ENCODE results near the gene MISP. TPM values are rescaled to one million over a fixed set of nuclear protein-coding genes. Genes with fewer than 3 reads are reported as not detected.

The MISP gene
- total RNA-seq, 1 experiment from 2014 or later, result 1.5 TPM

DNA sequence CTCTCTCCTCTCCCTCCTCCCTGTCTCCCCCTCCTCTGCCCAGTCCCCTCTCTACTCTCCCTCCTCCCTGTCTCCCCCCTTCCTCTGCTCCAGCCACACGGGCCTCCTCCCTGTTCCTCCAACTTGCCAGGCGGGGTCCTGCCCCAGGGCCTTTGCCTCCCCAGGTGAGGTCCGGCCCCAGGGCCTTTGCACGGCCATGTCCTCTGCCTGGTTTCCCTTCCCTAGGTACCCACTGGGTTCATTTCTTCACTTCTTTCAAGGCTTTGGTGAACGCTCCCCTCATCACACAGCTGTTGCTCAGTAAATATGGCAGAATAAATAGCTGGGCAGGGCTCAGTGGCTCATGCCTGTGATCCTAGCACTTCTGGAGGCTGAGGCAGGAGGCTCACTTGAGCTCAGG lies 21.2 kb downstream of the MISP start:
- no peak for DNase-seq (ENCODE audit: low read depth)

DNA sequence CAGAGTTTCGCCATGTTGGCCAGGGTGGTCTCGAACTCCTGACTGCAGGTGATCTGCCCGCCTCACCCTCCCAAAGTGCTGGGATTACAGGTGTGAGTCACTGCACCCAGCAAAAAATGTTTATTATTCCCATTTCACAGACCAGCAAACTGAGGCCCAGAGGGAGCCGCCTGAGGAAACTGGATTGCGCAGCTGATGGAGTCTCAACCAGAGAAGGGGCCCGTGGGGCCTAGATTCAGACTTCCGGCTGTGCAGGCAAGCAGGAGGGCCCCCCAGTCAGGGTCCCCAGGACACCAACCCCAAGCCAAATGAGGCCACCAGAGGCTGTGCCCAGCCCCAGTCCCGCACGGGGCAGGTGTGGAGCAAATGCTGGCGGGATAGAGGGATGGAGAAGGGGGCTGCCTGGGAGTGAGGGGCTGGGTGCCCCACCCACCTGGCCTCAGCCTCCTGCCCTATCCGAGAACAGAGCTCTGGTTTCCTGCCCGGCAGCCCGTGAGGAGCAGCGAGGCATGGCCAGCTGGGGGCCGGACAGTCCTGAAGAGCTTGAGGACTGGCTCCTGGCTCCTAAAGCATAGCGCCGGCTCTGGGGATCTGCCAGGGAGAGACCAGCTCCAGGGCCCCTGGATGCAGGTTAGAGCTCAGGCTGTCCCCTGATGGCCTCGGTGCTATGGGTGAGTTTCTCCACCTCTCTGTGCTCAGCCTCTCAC lies 22.0 kb downstream of the MISP start:
- DNase-seq (ENCODE audit: low read depth), result no peak

DNA sequence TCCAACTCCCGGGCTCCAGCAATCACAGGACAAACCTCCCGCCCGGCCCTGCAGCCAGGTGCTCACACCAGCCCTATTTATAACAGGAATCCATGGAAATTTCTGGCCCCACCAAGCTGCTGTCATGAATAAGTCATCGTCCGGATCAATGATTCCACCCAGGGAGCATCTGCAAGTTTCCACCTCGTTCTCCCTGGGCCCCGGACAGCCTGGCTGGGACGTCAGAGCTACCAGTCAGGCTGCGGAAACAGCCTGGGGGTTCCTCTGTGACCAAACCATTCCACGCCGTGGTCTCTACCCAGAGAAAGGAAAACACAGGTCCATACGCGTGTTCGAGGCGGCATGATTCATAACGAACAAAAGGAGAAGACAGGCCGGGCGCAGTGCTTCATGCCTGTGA lies 25.6 kb downstream of the MISP start:
- no peak for DNase-seq (ENCODE audit: low read depth)

DNA sequence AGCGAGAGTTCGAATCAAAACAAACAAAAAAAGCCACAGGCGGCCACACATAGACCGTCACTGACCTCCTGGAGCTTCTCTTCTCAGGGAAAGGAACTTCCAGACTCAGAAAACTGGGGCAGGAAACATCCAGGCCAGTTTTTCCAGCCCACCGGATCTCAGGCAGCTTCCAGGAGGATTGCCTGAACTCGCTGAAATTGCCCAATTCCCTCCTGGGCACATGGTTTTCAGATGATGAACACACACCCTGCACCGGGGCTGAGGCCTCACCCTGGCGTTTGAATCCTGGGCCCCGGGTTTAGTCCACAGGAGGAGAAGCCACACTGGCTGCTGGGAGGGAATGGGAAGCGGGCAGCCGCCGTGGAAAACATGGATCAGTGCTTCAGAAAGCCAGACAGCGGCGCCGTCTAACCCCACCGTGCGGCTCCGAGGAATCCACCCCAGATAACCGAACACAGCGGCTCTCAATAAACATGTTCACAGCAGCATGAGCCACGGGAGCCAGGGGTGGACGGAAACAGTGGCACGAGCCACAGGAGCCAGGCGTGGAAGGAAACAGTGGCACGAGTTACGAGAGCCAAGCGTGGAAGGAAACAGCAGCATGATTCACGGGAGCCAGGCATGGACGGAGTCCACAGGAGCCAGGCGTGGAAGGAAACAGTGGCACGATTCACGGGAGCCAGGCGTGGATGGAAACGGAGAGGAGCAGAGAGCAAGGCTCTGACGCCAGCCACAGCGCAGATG lies 28.2 kb downstream of the MISP start:
- peak; percentile 89 for DNase-seq (ENCODE audit: low read depth)

GRCh38 chr19:780935-781334 lies 30.0 kb downstream of the MISP start:
- DNase-seq (ENCODE audit: low read depth), result no peak

GRCh38 chr19:781800-782184 lies 30.9 kb downstream of the MISP start:
- no peak for DNase-seq (ENCODE audit: low read depth)

GRCh38 chr19:782185-782877 lies 31.4 kb downstream of the MISP start:
- DNase-seq (ENCODE audit: low read depth), result peak; percentile 70

- no peak for DNase-seq (ENCODE audit: low read depth)
Measured at GRCh38 chr19:782878-783668, 32.2 kb downstream of the MISP start.

GRCh38 chr19:784541-784940 lies 33.6 kb downstream of the MISP start:
- no peak for DNase-seq (ENCODE audit: low read depth)

GRCh38 chr19:787536-787935 lies 36.6 kb downstream of the MISP start:
- no peak for DNase-seq (ENCODE audit: low read depth)

DNA sequence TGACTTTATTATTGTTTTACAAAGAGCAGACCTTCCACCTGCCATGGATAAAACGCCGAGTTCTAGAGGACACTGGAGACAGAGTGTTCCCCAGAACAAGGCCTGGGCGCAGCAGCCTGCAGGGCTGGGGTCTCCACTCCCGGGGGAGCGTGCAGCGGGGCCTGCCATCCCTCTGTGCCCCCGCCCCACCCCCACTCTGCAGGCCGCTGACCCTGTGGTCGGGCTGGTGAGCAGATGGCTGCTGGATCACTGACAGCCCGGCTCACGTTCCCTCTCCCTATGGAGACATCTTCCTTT lies 37.7 kb downstream of the MISP start:
- no peak for DNase-seq (ENCODE audit: low read depth)

- peak; percentile 29 for DNase-seq (ENCODE audit: low read depth)
Measured at GRCh38 chr19:788983-789700, 38.2 kb downstream of the MISP start.

- DNase-seq (ENCODE audit: low read depth), result no peak
Measured at GRCh38 chr19:789701-790060, 38.8 kb downstream of the MISP start.

GRCh38 chr19:791007-791566 lies 40.2 kb downstream of the MISP start:
- no peak for DNase-seq (ENCODE audit: low read depth)

DNA sequence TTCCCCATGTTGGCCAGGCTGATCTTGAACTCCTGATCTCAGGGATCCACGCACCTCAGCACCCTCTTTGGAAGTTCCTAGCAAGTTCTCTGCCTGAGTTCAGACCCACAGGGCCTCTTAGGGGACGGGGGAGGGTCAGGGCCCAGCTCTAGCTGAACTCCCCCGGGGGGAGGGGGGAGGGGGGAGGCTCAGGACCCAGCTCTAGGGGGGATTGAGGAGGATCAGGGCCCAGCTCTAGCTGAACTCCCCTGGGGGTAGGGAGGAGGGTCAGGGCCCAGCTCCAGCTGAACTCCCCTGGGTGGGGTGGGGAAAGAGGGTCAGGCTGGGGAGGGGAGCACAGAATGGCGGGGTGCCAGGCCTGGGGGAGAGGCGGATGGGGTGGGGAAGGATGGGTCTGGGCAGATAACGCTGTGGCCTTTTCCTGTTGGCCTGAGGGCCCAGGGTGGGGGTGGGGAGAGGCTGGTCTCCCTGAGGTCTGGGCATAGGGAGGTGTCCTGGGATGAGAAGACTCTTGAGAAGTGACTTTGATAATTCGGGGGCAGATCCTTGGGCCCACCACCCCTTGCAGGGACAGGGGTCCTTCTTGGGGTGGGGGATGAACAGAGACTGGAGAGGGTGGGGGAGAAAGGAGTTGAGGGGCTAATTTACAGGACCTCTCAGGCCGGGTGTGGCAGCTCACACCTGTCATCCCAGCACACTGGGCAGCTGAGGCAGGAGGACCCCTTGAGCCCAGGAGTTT lies 40.8 kb downstream of the MISP start:
- no peak for DNase-seq (ENCODE audit: low read depth)

DNA sequence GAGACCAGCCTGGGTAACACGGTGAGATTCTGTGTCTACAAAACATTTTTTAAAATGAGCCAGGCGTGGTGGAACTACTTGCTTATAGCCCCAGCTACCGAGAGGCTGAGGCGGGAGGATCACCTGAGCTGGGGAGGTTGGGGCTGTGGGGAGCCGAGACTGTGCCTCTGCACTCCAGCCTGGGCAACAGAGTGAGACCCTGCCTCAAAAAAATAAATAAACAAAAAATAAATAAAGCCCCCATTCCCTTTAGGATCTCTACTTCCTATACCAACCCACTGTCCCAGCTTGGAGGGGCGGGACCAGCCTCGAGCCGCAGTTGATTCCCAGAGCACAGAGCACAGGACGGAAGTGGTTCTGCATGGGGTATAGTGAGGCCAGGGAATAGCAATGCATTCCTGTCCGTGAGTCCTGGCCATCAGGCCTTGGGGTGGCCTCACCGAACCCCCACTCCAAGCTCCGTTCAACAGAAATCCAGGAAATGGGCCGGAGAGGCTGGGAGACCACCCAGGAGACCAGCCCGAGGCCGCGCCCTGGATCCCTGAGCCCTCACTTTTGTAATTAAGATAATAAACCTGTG lies 41.5 kb downstream of the MISP start:
- DNase-seq (ENCODE audit: low read depth), result no peak

DNA sequence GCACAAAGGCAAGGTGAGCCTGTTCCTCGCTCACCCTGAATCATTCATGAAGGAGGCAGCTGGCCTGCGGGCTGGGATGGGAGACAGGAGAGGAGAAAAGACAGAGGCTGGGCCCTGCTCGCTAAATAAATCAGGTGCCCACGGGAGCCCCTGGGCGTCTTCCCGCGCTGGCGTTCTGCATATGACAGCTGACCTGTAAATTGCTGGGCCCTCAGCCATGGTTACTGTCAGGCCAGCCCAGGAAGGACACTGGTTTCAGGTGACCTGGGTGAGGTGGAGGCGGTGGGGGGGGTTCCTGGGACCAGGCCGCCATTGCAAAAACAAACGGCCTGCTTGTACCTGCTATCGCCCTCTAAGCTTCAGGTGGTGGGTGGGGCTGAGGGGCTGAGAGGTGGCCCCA lies 42.9 kb downstream of the MISP start:
- DNase-seq (ENCODE audit: low read depth), result no peak

DNA sequence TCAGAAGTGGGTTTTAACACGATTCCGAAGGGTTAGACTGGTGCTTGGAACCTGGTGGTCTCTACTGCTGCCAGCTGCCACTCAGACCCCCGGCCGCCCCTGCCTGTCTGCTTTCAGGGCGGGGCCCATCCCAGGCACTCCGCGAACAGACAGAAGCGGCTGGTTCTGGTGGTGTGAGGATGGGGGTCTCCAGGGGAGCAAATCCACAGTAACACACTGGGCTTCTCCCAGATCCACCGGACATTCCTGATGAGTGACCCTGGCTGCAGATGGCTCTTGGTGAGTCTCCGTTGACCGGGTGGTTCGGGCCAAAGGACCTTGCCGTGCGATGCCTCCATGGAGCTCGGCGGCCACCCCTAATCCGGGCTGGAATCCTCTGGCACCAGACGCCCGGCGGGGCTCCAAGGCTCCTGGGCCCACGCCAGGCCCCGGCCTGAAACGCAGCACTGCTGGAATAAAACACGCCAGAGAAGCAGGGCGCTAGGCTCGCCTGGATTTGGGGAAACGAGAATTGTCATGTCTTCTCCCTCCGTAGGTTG lies 44.2 kb downstream of the MISP start:
- DNase-seq (ENCODE audit: low read depth), result no peak

DNA sequence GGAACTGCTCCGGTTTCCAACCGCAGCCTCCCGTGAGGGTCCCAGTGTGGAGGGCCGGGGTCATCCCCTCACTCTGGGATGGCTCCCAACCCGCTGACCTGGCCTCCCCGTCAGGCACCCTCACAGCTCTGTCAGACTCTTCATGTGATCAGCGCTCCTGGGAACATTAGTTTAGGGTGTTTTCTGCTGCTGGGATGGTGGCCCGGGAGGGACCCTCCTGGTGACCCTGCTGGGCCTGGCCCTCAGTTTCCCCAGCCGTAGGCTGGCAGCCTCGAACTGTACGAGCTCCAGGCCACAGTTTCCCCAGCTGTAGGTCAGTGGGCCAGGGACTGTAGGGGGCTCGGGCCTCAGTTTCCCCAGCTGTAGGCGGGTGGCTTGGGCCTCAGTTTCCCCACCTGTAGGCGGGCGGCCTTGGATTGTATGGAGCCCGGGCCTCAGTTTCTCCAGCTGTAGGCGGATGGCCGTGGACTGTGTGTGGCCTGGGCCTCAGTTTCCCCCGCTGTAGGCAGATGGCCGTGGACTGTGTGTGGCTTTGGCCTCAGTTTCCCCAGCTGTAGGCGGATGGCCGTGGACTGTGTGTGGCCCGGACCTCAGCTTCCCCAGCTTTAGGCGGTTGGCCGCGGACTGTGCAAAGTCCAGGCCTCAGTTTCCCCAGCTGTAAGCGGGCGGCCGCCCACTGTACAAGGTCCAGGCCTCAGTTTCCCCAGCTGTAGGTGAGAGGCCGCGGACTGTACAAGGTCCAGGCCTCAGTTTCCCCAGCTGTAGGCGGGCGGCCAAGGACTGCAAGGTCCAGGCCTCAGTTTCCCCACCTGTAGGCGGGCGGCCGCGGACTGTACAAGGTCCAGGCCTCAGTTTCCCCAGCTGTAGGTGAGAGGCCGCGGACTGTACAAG lies 45.0 kb downstream of the MISP start:
- DNase-seq (ENCODE audit: low read depth), result no peak

All from Daoy (cell line).